ENCODE data around the gene SLC6A9.

The SLC6A9 gene

DNA sequence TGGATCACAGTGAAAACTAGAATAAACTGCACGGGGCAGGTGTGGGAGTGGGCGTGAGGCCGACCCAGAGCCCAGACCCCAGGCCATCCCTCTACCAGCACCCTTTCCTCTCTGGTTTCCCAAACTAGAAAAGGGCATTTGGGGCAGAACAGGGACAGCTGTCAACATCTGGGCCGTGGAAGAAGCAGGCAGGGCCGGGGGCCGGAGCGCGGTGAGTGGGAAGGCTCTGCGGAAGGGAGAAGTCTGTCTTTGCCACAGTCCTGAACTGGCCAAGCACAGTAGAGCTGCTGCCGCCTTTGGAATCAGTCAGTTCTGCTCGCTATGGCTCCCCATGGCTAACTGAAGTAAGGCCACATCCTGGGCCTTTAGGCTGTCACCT lies 33.3 kb downstream of the SLC6A9 start:
- DNase-seq, result no peak

DNA sequence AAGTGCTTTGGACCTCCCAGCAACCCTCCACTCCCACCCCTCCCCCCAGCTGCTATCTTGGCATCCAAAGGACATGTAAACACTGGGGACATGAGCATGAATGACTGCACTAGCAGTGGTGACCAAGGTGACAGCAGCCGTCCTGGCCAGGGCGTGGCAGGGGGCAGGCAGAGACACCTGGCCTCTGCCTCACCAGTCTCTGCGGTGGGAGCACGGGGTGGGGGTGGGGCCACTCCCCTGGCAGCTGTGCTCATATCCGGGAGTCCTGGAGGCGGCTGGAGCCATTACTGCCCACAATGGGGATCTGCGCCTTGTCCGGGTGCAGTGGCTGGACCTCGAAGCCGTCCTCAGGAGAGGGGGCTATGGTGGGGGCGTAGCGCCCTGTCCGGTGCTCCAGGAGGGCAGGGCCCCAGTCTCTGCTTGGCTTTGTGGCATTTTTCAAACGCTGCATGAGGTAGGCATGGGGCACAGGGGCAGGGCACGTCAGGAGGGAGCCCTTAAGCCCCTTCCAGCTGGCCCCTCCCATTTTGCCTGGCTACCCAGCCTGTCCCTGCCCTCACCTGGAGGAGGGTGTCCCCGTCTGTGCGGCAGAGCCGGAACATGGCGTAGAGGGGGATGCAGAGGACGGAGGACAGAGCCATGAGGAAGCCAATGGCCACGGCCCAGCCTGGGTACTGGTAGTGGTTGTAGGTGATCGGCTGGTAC lies 33.8 kb downstream of the SLC6A9 start:
- DNase-seq, result no peak

DNA sequence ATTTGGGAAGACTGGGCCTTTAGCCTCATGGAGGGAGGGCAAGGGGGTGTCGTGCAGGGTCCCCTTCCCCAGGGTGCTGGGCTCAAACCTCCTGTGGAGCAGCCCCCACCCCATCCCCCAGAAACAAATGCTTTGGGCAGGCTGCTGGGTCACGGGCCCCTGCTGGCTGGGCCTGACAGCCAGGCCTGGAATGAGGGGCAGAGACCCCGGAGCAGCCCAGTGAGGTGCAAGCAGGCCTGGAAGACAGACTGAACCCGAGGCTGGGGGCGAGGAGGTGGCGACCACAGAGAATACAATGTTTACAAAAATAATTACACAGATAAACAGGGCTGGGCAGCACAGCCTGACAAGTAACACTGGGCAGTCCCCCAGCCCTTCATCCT lies 34.5 kb downstream of the SLC6A9 start:
- no peak for DNase-seq

GRCh38 chr1:43995984-43996732 lies 35.1 kb downstream of the SLC6A9 start:
- DNase-seq, result no peak

- no peak for DNase-seq
These were observed 36.2 kb downstream of the SLC6A9 start for GRCh38 chr1:43994794-43995790.

- no peak for DNase-seq
These were observed 37.2 kb downstream of the SLC6A9 start for GRCh38 chr1:43994071-43994470.

GRCh38 chr1:43993206-43993914 lies 37.9 kb downstream of the SLC6A9 start:
- DNase-seq, result no peak

GRCh38 chr1:43992232-43992995 lies 38.8 kb downstream of the SLC6A9 start:
- DNase-seq, result no peak

DNA sequence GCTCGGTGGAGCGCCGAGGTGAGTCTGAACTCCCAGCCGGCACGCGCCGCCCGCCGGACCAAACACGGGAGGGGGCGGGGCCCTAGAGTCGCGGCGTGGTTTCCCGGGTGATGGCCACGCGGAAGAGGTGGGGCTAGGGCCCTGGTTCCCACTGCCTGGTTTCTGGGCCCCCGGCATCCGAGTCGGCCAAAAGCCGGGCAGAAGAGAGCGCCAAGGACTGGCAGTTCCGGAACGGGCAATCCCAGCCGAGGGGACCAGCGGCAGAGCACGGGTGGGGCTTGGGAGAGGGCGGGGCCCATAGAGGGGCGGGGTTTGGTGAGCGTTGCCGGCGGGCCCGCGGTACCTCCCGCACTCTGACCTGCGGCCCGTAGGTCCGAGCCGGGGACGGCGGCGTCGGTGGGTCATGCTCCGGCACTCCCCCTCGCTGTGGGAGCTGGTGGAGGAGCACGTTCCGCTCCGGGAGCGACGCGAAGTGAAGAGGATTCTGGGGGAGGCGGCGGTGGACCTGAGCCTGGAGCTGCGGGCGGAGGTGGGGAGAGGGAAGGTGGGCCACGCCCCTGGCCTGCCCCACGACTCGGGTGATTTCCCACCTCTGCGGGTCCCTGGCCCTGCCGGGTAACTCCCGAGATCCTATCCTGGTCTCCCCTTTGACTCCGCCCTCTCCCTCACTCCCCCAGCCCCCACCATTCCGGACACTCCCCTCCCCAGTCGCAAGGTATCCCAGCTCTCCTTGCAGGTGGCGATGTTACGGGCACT lies 39.6 kb downstream of the SLC6A9 start, which contains the start of gene CCDC24:
Gene CCDC24, plus strand, starts transcription at position 124 of the 756 bp plus-strand sequence. Its CDS starts 280 bp downstream, at position 404.
- peak; percentile 69 to 71 for DNase-seq

GRCh38 chr1:43991200-43991475 lies 40.1 kb downstream of the SLC6A9 start:
- no peak for DNase-seq

DNA sequence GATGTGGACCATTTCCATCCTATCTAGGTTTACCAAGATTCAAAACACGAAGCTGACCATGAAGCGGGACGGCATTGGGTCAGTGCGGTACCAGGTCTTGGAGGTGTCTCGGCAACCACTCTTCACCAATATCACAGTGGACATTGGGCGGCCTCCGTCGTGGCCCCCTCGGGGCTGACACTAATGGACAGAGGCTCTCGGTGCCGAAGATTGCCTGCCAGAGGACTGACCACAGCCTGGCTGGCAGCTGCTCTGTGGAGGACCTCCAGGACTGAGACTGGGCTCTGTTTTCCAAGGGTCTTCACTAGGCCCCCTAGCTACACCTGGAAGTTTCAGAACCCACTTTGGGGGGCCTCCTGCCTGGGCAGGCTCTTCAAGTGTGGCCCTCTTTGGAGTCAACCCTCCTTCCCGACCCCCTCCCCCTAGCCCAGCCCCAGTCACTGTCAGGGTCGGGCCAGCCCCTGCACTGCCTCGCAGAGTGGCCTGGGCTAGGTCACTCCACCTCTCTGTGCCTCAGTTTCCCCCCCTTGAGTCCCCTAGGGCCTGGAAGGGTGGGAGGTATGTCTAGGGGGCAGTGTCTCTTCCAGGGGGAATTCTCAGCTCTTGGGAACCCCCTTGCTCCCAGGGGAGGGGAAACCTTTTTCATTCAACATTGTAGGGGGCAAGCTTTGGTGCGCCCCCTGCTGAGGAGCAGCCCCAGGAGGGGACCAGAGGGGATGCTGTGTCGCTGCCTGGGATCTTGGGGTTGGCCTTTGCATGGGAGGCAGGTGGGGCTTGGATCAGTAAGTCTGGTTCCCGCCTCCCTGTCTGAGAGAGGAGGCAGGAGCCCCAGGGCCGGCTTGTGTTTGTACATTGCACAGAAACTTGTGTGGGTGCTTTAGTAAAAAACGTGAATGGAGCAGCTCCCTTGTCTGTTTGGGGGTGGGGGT lies 40.7 kb downstream of the SLC6A9 start:
- DNase-seq, result no peak

DNA sequence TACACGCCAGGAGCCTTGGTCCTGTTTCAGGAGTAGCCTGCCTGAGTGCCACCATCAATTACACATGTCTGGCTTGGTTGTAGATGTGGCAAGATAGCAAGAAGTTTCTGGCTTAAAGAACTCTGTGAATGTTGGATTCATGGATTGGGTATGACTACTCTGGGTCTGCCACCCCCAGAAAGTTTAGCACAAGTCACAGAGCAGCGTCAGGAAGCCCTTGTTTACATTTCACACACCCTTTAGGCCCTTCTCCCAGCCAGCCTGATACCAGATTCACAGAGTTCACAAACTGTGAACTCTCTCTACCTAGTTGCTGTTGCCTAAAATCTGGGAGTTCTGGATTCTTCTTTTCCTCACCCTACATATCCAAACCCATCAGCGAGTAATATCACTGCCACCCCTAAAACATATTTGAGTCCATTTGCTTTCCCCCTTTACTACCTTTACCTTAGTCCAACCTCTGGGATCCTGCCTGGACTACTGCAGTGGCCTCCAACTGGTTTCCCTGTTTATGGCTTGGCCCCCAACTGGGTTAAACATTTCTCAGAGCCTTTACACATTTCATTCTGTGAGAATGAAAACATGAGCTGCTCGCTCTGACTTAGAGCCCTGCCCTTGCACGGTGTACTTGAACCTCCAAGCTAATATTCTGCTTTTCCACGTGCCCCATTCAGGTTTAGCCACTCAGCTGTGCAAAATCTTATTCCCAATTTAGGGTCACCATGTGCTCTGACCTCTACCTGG lies 43.9 kb downstream of the SLC6A9 start:
- no peak for DNase-seq

DNA sequence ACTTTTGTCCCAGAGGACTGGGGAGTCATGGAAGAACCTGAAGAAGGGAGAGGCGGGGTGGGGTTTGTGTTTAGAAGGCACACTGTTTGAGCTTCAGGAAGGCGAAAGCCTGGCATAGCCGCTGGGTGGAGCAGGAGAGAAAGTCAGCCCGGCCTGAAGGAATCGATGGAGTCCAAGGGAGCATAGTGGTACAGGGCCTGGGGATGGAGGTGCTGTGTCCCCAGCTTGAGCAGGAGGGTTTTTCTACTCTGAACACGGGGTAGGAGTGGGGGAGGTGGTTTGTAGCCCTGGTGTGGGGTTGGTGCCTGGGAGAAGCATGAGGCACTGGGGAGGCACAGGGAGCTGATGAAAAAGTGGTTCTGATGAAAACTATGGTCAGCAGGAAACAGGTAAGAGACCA lies 44.5 kb downstream of the SLC6A9 start:
- no peak for DNase-seq

DNA sequence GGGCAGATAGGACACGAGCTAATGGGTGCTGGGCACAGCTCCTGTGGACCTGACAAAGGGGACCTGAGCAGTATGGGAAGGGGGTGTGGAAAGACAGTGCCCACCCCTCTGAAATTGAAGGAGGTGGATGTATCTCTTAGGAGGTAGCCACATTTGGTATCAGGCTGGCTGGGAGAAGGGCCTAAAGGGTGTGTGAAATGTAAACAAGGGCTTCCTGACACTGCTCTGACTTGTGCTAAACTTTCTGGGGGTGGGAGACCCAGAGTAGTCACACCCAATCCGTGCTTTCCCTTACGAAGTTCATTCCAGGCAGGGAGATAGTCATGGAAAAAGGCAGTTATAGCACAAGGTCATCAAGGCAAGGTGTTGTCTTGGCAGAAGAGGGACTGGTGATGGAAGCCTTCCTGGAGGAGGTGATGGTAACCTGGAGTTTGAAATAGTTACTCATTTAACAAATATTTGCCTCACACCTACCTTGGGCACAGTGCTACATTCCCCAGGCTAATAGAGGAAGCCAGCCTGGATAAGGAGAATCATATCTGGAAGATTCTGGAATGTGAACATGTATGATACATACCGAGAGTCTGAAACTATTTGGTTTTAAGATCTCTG lies 45.2 kb downstream of the SLC6A9 start:
- no peak for DNase-seq

GRCh38 chr1:43984855-43985254 lies 46.4 kb downstream of the SLC6A9 start:
- DNase-seq, result no peak

- no peak for DNase-seq
These were observed 47.9 kb downstream of the SLC6A9 start for GRCh38 chr1:43983253-43983899.

DNA sequence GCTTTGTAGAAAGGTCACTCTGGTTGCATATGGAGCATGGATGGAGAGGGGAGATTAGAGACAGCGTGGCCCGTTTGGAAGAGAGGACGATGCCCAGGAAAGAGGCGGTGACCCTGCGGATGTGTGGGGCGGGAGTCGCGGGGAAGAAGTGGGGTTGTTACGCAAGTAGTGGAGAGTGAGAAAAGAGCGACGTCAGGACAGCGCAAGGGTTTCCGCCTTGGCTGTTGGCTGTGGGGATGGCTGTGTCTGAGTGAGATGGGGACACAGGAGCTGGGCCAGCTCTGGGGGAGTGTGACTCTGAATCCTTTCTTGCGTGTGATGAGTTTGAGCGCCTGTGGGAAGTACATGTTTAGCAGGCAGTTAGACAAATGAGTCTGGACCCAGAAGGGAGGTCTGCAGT lies 48.5 kb downstream of the SLC6A9 start:
- no peak for DNase-seq

GRCh38 chr1:43982241-43982640 lies 49.0 kb downstream of the SLC6A9 start:
- no peak for DNase-seq
